GM18507 (cell line): ENCODE data around the gene NDFIP1.

Experiments
- DNase-seq: peaks from one replicate; pipeline ENCODE4 v3.0.0; 2011; ENCODE audit warnings: low read depth; ENCODE audit not compliant: insufficient read length; ENCODE audit errors: extremely low spot score
- FAIRE-seq: peaks from 2 replicates; lab custom pipeline; 2011; peaks lifted over from hg19 to GRCh38; lab: Jason Lieb, UNC

NDFIP1 gene, protein sequence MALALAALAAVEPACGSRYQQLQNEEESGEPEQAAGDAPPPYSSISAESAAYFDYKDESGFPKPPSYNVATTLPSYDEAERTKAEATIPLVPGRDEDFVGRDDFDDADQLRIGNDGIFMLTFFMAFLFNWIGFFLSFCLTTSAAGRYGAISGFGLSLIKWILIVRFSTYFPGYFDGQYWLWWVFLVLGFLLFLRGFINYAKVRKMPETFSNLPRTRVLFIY

DNA sequence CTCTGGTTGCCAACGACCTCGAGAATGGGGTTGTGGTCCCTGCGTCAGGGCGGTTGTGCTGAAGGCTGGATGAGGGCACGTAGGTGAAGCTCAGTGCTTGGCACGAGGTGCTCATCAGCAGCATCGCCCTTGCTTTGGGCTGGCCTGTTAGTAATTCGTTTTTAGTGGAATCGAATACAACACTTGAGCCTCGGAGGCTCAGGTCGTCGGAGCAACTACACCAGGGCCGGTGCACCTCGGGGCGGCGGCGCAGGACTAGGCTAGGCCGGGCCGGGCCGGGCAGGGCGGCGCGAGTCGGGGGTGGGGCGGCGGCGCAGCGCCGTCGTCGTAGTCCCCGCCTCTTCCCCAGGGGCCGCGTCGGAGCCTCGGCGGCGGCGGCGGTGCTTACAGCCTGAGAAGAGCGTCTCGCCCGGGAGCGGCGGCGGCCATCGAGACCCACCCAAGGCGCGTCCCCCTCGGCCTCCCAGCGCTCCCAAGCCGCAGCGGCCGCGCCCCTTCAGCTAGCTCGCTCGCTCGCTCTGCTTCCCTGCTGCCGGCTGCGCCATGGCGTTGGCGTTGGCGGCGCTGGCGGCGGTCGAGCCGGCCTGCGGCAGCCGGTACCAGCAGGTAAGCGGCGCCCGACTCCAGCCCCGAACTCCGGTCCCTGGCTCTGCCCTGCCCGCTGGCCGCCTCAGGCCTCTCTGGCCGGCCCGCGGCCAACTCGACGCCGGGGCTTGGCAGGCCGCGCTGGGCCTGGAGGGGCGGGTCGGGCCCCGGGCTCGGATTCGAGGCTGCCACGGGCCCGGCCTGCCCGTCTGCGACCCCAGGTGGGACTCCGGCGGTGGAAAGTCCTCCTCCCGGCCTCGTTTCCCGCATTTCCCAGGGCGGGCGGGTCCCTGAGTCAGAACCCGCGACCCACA is at the start of gene NDFIP1:
TSS of gene NDFIP1 (plus strand) at position 348 of the 899 bp plus-strand sequence. CDS start at position 544, 196 bp downstream.
- peak; percentile 51 for DNase-seq

DNA sequence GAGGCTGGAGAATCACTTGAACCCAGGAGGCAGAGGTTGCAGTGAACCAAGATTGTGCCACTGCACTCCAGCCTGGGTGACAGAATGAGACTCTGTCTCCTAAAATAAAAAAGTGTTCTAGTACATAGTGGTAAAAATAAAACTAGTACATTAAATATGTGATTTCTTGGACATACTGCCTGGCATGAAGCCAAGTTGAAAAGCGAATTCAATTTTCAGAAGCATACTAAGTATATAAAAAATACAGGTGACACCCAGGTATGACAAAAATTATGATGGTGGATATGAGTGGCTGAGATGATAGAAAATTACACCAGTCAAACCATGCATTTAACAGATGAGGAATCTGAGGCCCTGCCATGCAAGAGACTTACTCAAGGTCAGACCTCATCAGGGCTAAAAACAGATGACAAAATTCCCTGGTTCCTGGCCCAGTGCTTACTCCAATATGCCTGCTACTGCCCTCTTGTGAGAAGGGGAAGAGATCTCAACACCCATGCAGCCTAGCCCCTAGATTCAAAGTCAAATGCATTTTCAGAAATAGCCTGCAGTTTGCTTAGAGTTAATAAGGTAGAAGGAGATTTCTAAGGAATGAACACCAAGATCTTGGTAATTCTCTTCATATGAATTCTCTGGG is 49.2 kb upstream of the NDFIP1 start:
- no peak for DNase-seq
- FAIRE-seq = no peak

More for the DNA sequence above, at the start of gene NDFIP1:
- peak; percentile 41 for FAIRE-seq

DNA sequence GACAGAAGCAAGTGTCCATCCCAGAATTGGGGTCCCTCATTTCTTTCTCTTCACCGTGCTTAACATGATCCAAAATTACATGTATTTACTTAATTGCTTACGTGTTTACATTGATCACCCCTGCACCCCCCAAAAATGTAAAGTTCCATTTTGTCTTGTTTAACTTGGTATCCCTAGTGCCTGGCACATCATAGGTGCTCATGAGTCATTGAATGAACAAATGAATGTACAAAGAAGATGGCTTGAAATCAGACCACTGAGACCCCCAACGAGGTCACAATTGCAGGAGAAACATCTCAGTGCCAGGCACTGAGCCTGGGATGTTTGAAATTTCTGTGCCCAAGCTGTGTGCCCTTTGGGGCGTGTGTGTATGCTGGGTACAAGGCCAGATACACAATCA is 45.2 kb upstream of the NDFIP1 start:
- DNase-seq = no peak
- FAIRE-seq = no peak

DNA sequence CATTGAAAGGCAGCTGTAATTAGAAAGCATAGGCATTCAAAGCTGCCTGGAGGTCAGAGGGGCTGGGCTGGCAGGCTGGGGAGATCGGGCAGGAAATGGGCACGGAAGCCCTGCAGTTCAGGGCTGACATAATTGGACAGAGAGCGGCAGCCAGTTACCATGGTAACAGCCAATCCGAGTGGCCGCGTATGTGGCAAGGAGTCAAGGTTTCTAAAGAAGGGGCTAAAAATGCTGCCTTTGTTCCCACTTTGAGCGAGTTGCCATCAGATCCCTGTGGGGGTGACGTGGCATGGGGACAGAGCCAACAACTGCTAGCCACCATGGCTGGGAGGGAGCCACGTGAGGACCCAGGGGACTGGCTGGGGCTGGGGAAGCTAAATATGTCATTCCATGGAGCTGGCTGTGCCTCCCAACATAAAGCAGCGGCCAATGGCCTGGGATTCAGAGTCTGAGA is 44.7 kb upstream of the NDFIP1 start:
- no peak for FAIRE-seq

DNA sequence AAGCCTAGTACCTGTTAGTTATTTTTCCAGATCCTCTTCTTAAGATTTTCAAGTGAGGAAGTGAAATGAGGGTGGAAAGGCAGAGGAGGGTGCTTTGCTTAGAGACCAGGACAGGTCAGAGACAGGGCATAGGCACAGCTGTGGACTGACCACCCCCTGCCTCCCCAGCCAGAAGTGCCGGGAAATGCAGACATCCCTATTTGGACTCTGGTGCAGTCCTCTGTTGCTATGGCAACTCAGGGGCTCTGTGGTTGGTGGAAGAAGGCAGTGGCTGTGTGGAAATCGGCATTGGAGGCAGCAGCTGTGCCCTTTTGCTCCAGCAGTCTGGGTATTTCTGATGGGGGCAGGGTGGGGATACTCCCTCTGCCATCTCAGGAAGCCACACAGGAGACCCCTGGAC is 43.3 kb upstream of the NDFIP1 start:
- DNase-seq = no peak
- peak; percentile 5 for FAIRE-seq

More for the DNA sequence above, 44.7 kb upstream of the NDFIP1 start:
- DNase-seq = no peak

DNA sequence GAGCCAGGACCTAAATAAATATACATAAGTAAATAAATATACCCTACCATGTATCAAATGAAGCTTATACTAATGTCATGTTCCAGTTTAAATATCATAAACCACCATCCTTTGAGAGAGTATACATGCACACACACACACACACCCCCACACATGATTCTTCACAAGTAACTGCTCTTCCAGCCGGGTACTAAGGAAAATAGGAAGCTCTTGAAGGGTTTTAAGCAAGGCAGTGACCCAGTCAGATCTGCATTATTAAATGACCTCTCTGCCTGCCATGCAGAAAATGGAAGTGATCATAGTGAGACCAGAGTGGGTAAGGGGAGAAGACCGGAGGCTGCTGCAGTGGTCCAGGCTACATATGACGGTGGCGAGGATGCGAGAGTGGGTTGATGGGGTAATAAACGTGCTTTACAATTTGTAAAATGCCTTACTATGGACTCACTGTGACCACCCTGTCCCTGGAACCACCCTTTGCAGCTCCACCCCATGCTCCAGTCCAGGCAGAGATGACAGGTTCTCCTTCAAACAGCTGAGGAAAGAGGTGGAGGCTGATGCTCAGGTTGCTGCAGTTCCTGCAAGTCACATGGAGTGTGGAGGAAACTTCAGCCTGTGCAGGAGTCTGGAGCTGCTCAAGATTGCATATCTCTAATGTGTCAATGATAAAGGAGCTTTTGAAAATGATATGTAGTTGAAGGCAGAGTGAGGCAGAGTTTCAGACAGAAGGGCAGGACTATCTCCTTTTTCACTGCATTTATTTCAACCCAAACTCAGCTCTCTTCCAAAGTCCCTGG is 38.8 kb upstream of the NDFIP1 start:
- no peak for FAIRE-seq
- no peak for DNase-seq

DNA sequence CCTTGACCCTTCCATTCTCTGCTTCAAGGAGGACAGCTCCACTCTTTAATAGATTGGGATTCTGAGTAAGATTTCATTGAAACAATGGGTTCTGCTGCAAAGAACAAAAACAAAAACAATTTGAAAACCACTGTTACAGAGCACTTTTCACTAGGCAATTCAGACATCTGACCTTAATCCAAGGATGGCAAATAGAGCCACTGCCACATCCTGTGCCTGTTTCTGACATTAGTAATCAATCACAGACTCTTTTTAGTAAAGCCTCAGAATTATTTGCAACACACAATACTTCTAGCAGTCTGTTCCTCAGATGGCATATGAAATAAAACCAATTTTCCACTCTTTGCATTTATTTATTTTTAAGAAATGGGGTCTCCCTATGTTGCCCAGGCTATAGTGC is 37.8 kb upstream of the NDFIP1 start:
- DNase-seq (no peak), FAIRE-seq (no peak)

DNA sequence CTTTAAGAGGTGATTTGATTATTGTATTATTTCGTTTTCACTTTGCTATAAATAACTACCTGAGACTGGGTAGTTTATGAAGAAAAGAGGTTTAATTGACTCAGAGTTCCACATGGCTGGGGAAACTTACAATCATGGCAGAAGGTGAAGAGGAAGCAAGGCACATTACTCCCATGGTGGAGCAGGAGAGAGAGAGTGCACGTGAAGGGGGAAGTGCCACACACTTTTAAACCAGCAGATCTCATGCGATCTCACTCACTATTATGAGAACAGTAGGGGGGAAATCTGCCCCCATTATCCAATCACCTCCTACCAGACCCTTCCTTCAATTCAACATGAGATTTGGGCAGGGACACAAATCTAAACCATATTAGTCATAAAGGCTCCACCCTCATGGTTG is 36.1 kb upstream of the NDFIP1 start:
- FAIRE-seq (no peak), DNase-seq (no peak)

DNA sequence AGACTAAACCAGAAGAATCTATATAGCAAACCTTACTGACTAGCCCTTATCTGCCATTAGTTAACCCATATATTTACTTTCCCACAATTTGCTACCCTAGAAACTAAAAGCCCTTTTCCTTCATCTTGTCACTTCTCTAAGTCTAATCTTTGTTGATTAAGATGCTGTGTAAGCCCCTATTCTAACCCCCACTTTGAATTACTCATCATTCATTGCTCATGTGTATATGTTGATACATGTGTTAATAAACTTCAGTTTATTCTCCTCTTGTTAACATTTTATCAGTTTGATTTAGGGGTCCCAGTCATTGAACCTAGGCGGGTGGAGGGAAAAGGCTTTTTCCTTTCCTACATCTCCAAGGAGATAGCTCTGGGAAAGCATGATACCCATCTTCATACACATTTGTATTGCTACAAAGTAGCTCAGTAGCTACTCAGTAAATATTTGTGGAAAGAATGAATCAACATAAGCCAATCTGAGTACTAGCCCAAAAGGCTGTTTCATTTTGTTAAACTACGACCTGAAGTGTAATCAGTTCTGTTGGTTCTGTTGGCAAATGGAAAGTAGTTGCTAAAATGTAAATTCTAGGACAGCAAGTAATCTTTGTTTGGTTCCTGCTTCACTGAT is 35.1 kb upstream of the NDFIP1 start:
- FAIRE-seq = no peak

DNA sequence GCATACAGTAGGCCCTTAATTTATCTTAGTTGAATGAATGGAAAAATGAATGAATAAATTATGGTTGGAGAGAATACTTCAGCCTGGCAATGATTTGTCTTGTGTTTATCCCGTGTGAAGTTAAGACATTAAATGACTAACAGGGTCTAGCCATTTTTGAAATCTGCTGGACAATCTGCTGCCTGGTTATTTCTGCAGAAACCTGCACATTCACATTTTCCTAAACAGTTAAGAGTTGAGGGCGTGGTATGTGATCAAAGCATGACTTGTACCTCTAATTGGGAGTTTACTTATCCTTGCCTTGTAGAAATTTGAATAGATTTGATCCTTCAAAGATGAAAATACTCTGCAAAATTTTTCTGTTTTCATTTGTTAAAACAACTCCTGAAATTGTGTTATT is 34.6 kb upstream of the NDFIP1 start:
- FAIRE-seq = no peak
- DNase-seq = no peak

More for the DNA sequence above, 35.1 kb upstream of the NDFIP1 start:
- no peak for DNase-seq

DNA sequence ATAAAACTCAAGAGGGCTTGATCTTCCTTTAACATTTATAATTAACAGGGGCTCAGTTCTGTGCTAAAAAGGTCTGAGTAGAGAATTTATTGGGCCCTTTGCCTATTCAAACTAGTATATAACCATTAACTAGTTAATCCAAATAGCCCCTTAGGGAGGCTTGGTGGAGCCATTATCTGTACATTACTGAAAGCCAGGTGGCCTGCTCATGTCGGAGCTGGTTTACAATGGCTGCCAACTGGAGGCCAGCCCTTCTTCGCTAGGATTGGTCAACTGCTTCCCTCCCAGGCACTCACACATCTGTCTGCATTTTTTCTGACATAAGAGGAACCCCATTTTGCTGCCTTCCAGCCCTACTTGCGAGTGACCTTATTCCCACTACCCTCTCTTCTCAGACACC is 30.4 kb upstream of the NDFIP1 start:
- DNase-seq (no peak), FAIRE-seq (no peak)

DNA sequence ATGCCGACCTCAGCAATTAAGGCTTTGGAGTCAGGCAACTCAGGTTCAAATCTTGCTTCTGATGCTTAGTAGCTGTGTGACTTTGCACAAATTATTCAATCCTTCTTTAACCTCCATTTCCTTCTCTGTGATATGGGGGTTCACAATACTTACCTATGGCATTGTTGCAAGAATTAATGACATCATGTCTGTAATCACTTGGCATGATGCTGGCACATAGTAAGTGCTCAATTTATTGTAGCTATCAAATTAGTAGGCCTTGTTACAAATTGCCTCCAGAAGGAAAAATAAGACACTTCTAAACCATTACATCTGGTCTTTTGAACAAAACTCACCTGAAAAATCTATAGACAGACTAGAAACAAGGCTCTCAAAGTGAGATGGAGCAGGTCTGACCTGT is 29.9 kb upstream of the NDFIP1 start:
- FAIRE-seq (no peak), DNase-seq (no peak)

DNA sequence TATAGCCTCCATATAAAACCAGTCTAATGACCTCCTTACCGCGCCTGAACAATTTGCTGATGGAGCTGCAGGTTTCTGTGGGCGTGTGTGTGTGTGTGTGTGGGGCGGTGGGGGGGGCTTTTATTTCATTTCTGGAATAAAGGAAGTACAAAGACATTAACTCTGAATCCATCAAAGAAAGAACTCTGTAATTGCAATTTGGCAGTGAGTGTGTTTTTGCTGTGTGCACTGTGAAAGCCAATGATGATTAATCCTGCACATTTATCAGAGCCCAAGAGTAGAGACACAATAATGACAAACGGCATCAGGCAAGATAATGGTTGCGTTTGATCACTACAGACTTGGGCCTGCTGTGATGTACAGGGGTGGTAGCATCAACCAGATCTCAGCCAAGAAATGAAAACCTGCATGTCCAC is 29.3 kb upstream of the NDFIP1 start:
- DNase-seq (no peak), FAIRE-seq (no peak)

DNA sequence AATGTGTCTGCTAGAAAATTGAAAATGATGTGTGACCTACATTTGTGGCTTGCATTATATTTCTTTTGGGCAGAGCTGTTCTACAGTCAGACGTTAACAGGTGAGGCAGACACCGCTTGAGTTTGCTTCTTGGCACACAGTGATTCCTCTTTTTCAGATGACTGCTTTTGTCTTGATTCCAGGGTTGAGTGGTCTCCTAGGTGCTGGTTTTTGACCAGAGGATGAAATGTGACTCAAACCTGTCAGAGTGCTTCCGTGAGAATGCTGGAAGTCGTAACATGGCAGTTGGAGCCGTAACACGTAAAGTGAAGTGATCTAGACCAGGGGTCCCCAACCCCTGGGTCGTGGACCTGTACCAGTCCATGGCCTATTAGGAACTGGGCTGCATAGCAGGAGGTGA is 28.3 kb upstream of the NDFIP1 start:
- DNase-seq = no peak
- FAIRE-seq = no peak

DNA sequence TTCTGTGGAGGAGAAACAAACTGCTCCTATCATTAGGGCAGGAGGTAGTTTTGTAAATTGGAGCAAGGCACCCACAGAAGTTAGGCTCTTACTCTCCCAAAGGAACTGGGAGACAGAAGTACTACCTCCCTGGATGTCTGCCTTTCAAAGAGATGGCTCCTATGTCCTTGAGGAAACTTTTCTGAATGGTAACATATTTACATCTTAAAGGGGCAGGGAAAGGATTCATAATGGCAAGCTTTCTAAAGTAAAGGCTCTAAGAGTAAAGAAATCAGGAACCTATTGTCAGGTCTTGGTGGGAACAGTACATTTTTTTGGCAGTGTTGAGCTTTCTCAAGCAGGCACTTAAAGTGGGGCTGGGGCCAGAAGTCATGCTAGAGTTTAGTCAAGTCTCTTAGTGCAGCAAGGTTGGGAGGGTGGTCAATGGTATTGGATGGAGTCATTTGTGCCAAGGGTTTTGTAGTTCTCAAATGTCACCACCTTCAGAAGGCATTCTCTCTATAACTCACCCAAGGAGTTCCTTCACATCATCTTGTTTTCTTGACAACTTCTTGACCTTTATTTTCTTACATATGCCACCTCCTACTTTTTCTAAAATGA is 26.3 kb upstream of the NDFIP1 start:
- DNase-seq (no peak), FAIRE-seq (no peak)

DNA sequence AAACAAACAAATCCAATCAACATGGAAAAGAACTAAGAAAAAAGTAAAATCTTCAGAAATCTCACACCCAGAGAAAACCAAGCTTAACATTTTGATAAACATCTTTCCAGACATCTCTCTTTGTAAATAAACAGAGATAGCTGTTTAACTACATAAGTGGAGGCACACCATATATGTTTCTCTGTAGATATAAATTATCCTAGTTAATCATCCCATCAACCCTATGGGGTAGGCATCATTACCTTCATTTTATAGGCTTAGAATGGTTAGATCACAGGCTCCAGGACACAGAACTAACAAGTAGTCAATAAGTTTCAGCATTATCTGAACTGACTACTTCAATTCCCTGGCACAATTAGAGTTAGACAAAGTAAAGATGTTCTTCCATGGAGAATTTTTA is 22.4 kb upstream of the NDFIP1 start:
- DNase-seq = no peak
- FAIRE-seq = no peak

DNA sequence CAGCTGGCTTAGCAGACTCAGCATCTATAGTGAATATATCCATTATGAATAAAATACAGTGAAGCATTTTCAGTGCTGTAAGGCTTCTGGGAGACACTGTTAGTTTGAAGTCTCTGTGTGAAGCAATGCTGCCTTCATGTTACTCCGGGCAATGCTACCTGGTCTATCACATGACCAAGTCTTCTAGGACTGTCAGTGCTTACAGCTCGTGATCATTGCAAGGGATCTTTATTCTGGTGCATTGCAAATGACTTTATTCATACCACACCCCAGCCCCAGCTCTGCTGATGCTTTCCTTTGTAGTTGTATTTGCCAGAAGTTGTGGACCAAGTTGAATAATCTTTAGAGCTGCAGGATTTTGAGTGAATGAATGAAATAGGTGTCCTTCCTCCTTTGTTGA is 21.9 kb upstream of the NDFIP1 start:
- no peak for FAIRE-seq
- DNase-seq = no peak

DNA sequence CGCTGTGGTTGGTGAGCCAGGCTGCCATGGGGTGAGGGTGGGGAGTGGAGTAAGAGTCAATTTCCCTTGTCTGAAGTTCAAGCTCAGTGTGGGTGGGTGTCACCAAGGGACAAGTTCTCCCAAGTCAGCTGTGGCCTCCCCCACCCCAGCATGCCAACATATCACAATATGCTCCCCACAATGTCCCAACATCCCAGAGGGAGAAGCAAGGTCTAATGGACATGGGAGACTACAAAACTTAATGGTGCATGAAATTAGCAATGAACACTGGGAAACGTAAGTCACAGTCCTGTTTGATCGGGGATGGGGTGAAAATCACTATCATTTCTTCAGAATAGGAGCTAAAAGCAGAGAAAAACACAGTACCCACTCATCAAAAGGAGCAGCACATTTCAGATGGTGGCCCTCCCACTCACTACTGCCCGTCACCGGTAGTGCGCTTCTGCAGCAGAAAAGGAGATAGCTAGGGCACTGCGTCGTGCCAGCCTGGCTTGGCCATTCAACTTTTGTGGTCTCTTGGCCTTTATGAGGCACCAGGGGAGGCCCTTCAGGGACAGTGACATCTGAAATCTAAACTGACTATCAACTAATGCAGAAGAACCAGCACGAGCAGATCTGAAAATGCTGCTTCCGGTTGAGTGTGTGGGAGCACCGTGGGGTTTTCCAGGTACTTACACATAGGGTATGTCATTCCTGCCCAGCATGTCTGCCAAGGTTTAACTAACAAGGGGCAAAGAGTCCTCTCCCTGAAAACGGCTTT is 20.5 kb upstream of the NDFIP1 start:
- no peak for FAIRE-seq
- no peak for DNase-seq
